Stimulated activated CD8-positive, alpha-beta memory T cell treated with anti-CD3 and anti-CD28 coated beads, Interleukin-12 subunit alpha, Interleukin-12 subunit beta, amount 100 ng/mL, for 1 hour (primary cell): ENCODE results near the gene SHC1.
A peak's percentile ranks its signal among the peaks of the same experiment; 100 is the strongest.

Experiments
- DNase-seq: peaks from one replicate; pipeline ENCODE4 v3.0.0-alpha.2; 2020; ENCODE audit warnings: low read depth

Gene SHC1

GRCh38 chr1:155008015-155008941, 37.7 kb upstream of the SHC1 start:
- no peak for DNase-seq

GRCh38 chr1:155007251-155007828, 36.8 kb upstream of the SHC1 start:
- DNase-seq: no peak

- no peak for DNase-seq
These were observed 36.1 kb upstream of the SHC1 start for GRCh38 chr1:155006601-155007101.

- no peak for DNase-seq
These were observed 34.8 kb upstream of the SHC1 start for GRCh38 chr1:155005076-155006011.

GRCh38 chr1:155004352-155005075, 34.0 kb upstream of the SHC1 start:
- no peak for DNase-seq

- DNase-seq: no peak
These were observed 33.3 kb upstream of the SHC1 start for GRCh38 chr1:155003766-155004351.

- DNase-seq: no peak
These were observed 32.7 kb upstream of the SHC1 start for GRCh38 chr1:155003227-155003765.

- no peak for DNase-seq
These were observed 32.1 kb upstream of the SHC1 start, which contains the start of gene ZBTB7B for GRCh38 chr1:155002464-155003226. TSS of gene ZBTB7B (plus strand) at chr1:155002802. CDS start at chr1:155014661, 11,859 bp downstream.

- DNase-seq: peak; percentile 96
These were observed 31.3 kb upstream of the SHC1 start for GRCh38 chr1:155001675-155002463.

GRCh38 chr1:155001425-155001674, 30.8 kb upstream of the SHC1 start:
- no peak for DNase-seq

GRCh38 chr1:155000726-155001424, 30.3 kb upstream of the SHC1 start:
- peak; percentile 67 for DNase-seq

- no peak for DNase-seq
These were observed 29.8 kb upstream of the SHC1 start for GRCh38 chr1:155000411-155000725.

GRCh38 chr1:154999571-155000410, 29.2 kb upstream of the SHC1 start:
- no peak for DNase-seq

- peak; percentile 50 for DNase-seq
These were observed 28.4 kb upstream of the SHC1 start for GRCh38 chr1:154998818-154999570.

GRCh38 chr1:154998201-154998780, 27.7 kb upstream of the SHC1 start:
- no peak for DNase-seq

- DNase-seq: no peak
These were observed 26.6 kb upstream of the SHC1 start for GRCh38 chr1:154996966-154997701.
